ENCODE results near the gene PTPA. TPM values are rescaled to one million over a fixed set of nuclear protein-coding genes. Genes with fewer than 3 reads are reported as not detected.
A peak's percentile ranks its signal among the peaks of the same experiment; 100 is the strongest.

The PTPA gene
- total and polyA plus RNA-seq, 12 donors = 106 to 227 (median 186) TPM

DNA sequence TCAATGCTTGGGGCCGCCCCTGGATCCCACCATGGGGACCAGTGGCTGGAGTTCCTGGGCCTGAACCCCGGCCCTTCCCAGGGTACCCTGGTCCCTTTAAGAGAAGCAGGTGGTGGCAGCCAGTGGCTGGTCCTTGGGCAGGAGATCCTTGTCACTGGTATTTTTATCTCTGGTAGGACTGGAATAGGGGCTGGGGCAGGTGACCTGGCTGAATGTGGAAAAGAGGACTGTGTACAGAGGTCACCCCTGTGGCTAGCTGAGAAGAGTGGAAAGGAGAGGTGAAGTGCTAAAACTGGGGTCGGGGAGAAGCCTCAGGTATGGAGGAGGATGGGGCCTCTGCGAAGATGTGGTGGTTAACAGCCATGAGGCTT is 7.6 kb upstream of the PTPA start:
- peaks cover 0 to 14% (median 3%) of the 10 kb centered on the region in 9 donors for H3K4me1 ChIP-seq
- no peak for DNase-seq
- H3K9me3 ChIP-seq = no peaks in the 10 kb centered on the region
- H3K27me3 ChIP-seq = no peaks in the 10 kb centered on the region
- TF ChIP-seq CTCF (IDR thresholded peaks at IDR 0.05) = no peak
- ATAC-seq = peak in 2 of 8 donors; percentile 6 to 7
- intact Hi-C loops (cut with DNase I) = no loop called here
- 70 to 97% methylated on average over 4 of the region's 4 CpGs for WGBS, 2 donors
- H3K4me3 ChIP-seq = no peak overlapping the region
- H3K36me3 ChIP-seq = peaks cover 0 to 55% (median 4%) of the 10 kb centered on the region in 9 donors
- H3K27ac ChIP-seq = no peak overlapping the region

GRCh38 chr9:129104051-129104450 is 7.2 kb upstream of the PTPA start:
- Histone ChIP-seq H3K27ac (no peak overlapping the region), H3K36me3 (peaks cover 0 to 55% (median 4%) of the 10 kb centered on the region in 9 donors)
- ATAC-seq = no peak

DNA sequence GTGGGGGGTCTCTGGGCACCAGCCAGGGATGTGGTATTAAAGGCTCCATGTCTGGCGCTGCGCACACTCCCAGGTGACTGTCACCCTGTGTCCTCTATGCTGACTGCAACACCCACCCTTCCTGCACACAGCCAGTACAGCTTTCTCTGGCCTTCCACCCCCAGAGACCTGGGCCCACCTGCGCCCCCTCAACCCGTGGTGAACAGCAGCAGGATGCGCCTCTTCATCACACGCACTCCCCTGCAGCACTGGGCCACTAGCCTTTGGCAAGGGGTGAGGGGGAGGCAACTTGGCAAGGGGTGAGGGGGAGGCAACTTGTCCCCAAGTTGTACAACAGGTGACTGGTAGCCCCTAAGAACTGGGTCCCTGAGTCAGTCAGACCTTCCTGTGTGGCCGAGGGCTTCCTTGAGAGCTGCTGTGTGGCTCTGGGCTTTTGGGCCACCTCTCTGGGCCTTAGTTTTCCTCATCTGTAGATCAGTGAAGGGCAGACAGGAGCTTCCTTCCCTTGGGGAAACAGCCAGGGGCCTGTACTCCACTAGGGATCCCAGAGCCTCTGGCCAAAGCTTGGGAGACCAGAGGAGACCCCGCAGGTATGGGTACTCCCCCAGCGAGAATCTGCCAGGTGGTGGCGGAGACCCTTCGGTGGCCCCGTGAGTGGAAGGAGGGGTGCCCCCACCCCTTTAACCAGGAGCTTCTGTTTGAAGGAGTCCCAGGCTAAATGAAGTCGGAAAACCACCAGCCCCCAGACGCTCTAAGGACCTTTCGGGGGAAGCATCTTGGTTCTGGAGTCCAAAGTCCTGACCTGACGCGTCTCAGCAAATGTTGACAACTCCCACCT is 5.1 kb upstream of the PTPA start:
- no peak for DNase-seq
- no peak for ATAC-seq
- no peaks in the 10 kb centered on the region for H3K9me3 ChIP-seq
- no peak overlapping the region for H3K27ac ChIP-seq
- WGBS, 2 donors = 87 to 95% methylated on average over 17 of the region's 17 CpGs
- intact Hi-C loops (cut with DNase I) = no loop called here
- H3K27me3 ChIP-seq = no peaks in the 10 kb centered on the region
- TF ChIP-seq CTCF (IDR thresholded peaks at IDR 0.05) = no peak
- H3K4me1 ChIP-seq = peaks cover 2 to 29% (median 17%) of the 10 kb centered on the region in 9 donors
- H3K4me3 ChIP-seq = no peak overlapping the region
- peaks cover 0 to 46% (median 4%) of the 10 kb centered on the region in 9 donors for H3K36me3 ChIP-seq

More at GRCh38 chr9:129104051-129104450, 7.2 kb upstream of the PTPA start:
- no peak for DNase-seq
- TF ChIP-seq CTCF (IDR thresholded peaks at IDR 0.05) = no peak
- intact Hi-C loops (cut with DNase I) = no loop called here
- no peak overlapping the region for H3K4me3 ChIP-seq
- 84 to 86% methylated on average over 11 of the region's 11 CpGs for WGBS, 2 donors
- H3K27me3 ChIP-seq = no peaks in the 10 kb centered on the region
- no peaks in the 10 kb centered on the region for H3K9me3 ChIP-seq
- peaks cover under 1 to 17% (median 7%) of the 10 kb centered on the region in 9 donors for H3K4me1 ChIP-seq

GRCh38 chr9:129107651-129108050 is 3.6 kb upstream of the PTPA start:
- H3K4me3 ChIP-seq = no peak overlapping the region
- H3K27me3 ChIP-seq = no peaks in the 10 kb centered on the region
- no peak for TF ChIP-seq CTCF (IDR thresholded peaks at IDR 0.05)
- DNase-seq (no peak), ATAC-seq (no peak)
- no peaks in the 10 kb centered on the region for H3K9me3 ChIP-seq
- H3K27ac ChIP-seq = no peak overlapping the region
- intact Hi-C loops (cut with DNase I) = no loop called here
- WGBS, 2 donors = 91 to 93% methylated on average over 13 of the region's 13 CpGs
- peaks cover 0 to 31% (median 4%) of the 10 kb centered on the region in 9 donors for H3K36me3 ChIP-seq
- H3K4me1 ChIP-seq = peaks cover 2 to 38% (median 26%) of the 10 kb centered on the region in 9 donors

Measured in heart right ventricle (tissue), 16 donors.